GDM1 (cell line): ENCODE measurements around the gene ASPA.

Experiments
- DNase-seq: peaks from one replicate; lab custom pipeline; 2025; lab: John Stamatoyannopoulos, UW

ASPA gene

DNA sequence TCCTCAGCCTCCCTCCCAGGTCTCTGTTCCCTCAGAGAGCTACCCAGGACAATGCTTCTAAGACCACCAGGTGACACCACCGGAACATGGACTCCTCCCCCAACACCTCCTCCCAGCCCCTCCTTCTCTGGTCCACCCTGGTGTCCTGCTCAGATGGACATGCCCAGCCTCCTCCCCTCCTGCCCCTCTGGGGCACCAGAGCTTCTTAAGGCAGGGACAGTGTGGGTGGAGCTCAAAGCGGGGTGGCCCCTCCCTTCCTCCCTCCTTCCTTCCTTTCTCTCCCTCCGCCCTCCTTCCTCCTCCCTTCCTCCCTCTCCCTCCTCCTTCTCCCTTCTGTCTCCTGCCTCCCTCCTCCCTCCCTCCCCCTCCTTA, 59.1 kb downstream of the ASPA start:
- no peak for DNase-seq

DNA sequence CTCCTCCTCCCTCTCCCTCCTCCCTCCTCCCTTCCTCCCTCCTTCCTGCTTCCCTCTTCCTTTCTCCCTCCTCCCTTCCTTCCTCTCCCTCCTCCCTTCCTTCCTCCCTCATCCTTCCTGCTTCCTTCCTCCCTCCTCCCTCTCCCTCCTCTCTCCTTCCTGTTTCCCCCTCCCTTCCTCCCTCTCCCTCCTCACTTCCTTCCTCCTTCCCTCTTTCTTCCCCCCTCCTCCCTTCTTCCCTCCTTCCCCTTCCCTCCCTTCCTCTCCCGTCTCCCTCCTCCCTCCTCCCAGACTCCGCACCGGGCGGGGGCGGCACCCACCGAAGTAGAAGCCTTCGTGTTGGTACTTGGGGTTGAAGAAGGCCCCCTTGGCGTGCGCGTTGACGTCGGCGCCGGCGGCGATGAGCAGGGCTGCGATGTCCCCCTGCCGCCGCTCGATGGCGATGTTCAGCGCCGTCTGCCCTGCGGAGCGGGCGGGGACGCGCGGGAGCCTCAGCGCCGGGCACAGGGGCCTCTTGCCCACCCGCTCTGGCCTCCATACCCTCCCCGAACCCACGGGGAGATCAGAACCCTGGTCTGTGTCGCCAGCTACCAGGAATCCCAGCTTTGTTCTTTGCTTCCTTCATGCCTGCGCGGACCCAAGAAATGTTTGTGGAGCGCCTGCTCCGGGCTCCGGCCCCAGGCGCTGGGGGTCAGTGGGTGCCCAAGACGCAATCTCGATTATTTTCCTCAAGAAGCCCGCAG, 59.6 kb downstream of the ASPA start:
- DNase-seq, result no peak

DNA sequence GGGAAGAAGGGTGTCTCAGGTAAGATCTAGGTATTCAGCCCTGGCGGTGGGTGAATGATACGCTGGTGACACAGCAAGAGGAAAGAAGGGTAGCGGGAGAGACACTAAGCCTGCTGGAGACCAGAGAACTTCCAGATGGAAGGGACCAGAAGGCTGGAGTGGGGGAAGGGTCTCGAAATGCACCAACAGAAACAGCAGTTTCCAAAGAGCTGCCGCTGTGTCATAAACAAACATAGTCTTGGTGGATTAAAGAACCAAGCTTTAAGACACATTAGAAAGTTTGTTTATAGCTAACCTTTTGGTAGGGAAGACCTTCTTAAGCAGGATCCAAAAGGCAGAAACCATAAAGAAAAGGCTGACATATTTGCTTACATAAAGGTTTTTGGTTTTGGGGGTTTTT, 60.9 kb downstream of the ASPA start:
- DNase-seq, result no peak

DNA sequence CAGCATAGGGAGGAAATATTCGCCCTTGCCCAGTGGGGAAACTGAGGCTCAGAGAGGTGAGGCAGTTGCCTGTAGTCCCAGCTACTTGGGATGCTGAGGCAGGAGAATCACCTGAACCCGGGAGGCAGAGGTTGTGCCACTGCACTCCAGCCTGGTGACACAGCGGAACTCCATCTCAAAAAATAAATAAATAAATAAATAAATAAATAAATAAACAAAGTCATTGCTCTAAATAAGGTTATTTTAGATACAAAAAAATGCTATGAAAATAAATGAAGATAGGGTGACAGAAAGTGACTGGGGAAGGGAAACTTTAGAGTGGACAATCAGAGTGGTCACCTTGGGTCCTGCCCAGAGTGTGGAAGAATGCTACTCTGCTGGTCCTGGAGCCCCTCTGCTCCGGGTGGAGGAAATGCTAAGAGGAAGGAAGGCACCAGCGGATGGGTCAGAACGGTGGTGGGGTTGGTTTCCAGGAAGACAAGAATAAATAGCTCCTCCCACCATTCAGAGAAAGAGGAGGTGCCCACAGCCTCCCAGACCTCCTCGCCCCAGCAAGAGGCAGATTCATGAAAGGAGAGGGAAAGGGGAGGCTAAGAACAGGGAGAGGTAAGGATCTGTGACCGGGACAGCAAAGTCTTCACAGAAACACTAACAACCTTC, 64.2 kb downstream of the ASPA start:
- no peak for DNase-seq

DNA sequence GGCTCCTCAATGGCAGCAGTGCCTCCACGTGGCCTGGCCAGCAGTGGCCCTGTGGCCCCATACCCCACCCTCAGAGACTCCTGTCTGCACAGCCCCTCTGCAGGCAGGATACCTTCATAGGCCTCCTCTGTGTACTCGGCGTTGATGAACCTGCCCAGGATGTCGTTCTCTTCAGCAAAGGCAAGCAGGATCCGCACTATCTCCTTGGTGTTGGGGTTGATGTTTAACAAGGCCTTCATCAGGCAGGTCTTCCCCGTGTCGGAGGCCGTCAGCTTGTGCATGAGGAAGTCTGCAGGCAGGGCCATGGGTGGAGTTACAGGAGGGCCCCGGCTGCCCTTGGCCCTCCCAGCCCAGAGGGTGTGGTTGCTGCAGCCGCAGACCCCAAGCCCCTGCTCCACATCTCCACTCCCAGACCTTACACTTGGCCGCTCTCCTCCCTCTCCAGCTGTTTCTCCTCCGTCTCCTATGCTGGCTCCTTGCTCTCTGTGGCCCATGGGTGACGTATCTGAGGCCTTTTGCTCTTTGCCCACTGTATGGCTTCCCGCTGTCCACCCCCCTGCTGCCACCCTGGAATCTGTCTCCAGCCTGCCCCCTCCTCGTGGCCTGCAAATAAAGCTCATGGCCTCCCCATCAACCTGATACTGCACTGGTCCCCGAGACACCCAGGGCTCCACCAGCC, 66.8 kb downstream of the ASPA start:
- DNase-seq, result no peak

DNA sequence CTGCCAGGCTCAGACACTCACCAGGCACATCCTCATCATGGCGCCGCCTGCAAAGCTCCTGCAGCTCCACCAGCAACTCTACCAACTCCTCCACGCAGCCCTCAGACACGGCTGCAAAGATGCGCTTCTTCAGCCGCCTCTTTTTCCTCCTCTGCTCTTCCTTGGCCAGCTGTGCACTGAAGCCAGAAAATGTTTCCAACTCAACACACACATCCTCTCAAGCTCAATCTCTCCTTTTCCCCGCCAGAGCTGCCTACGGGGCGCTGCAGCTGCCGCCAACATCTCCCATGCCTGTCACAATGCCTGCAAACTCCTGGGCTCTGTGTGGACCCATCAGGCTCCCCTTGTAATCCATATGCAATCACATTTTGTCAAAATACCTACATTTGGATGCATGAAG, 67.7 kb downstream of the ASPA start:
- no peak for DNase-seq

DNA sequence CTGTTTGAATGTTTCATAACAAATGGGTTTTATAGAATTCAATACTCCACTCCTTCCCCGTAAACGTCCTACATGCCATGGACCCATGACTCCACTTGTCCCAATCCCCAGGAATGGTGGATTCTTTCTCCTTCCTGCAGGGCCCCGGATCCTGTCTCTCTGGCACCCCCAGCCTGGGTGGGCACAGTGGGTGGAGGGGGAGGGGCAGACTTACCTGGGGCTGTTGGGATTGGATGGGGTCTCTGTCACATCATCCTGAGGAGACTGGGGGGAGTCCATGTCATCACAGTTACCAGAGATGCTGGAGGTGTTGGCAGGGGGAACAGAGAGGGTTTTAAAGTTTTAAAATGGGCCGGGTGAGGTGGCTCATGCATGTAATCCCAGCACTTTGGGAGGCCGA, 68.6 kb downstream of the ASPA start:
- no peak for DNase-seq

DNA sequence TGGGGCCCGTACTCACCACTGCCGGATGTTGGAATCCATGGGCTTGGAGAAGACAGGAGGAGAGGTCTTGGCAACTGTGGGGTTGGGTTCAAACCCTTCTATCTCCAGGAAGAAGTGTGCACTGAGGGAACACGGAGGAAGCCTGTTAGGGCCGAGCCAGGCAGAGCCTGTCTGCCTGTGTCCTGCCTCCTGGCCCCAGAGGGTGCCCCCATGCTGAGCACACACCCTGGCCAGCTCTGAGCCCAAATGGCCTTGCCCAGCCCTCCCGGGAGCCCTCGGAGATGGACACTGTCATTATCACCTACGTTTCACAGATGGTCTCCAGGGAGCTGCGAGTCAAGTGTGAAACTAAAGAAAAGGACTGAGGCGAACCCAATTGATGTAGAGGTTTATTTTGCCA, 69.4 kb downstream of the ASPA start:
- no peak for DNase-seq

DNA sequence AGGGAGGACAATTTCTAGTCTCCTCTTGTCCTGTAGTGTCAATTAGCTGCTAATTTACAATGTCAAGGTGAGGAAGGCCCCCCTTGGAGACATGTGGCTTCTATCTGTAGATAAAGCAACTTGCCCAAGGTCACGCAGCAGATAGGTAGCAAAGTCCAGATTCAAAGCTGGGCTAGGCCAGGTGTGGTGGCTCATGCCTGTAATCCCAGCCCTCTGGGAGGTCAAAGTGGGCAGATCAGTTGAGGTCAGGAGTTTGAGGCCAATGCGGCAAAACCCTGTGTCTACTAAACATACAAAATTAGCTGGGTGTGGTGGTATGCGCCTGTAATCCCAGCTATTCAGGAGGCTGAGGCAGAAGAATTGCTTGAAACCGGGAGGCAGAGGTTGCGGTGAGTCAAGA, 70.7 kb downstream of the ASPA start:
- DNase-seq, result no peak

DNA sequence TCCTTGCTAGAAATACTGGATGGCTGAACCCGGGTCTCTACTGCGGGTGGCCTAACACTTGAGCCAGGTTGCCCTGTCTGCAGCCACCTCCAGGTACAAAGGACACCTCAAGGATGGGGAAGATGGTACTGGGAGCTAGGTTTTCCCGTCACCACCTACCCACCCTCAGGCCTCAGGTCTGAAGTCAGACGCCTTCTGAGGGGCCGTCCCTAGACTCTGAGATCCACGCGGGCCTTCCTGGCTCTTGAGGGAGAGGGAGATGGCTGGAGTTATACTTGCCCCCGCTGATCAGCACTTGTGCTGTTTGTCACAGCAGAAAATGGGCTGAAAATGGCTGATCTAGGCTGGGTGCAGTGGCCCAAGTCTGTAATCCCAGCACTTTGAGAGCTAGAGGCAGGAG, 71.2 kb downstream of the ASPA start:
- DNase-seq, result no peak

DNA sequence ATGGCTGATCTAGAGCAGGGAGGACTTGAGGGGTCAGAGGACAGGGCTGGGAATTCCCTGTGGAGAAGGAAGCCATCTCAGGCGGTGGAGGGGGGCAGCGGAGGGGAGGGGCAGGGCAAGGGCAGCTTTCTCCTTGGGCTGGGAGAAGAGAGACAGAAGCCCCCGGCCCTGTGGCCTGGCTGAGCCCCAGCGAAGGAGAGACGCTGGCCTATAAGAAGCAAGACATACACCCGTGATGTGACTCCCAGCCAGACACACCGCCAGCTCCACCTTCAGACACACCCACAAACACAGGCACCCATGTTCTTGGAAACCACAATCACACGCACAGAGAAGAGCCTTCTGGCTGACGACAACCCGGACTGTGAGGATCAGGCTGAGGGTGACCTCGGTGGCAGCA, 71.8 kb downstream of the ASPA start:
- no peak for DNase-seq

DNA sequence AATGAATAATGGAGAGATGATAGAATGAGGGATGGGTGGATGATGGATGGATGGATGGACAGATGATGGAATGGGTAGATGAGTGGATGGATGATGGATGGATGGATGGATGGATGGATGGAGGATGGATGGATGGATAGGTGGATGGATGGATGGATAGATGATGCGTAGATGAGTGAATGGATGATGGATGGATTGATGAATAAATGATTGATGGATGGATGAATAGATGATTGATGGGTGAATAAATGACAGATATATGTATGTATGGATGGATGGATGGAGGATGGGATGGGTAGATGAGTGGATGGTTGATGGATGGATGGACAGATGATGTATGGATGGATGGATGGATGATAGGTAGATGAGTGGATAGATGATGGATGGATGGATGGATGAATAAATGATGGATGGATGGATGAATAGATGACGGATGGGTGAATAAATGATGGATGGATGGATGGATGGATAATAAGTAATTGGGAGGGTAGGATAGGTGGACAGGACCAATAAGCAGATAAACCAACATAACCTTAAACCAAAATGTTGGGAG, 73.9 kb downstream of the ASPA start:
- no peak for DNase-seq

DNA sequence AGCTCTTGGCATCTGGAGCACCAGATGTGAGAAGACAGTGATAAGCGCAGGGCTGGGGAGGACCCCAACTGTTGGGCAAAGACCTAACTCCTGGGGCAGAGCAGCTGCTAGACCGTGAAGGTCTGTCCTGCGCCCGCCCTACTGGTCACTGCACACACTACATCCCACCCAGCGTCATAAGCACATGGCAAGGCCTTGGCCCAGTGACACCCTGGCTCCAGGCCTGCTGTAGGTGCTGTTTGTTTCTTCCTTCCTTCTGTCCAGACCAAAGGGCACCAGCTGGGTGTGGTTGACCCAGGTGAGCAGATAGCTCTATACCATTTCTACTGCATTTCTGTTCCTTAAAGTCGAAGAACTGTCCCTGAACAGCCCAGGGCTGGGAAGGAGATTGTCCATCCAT, 75.4 kb downstream of the ASPA start:
- no peak for DNase-seq

DNA sequence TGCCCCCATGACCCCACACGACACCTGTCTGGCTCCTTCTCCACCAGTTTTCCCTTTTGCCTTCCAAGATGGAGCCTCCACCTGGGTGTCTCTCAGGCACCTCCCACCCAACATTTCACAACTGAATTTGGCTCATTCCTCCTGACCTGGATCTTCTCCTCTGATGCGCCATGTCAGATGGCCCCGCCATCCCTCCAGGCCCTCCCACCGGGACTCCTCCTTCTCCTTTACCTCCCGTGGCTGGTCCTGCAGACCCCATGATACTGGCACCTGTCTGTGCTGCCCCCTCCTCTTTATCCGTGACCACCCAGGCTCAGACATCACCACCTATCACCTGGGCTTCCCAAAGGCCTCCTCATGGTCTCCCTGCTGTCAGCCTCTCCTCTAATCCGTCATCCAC, 77.1 kb downstream of the ASPA start:
- no peak for DNase-seq
